ENCODE measurements around the gene ABTB2.
A peak's percentile ranks its signal among the peaks of the same experiment; 100 is the strongest.
"Not testable (repeated sequence)": the region's sequence is repeated elsewhere in the genome, so short reads cannot be mapped to it uniquely, and the experiment has no call there.

The ABTB2 gene

GRCh38 chr11:34234086-34234740, 123.6 kb downstream of the ABTB2 start:
- peak; percentile 80 for DNase-seq

- no peak for DNase-seq
These were observed 124.6 kb downstream of the ABTB2 start for GRCh38 chr11:34233215-34233614.

- DNase-seq: no peak
These were observed 125.0 kb downstream of the ABTB2 start for GRCh38 chr11:34232807-34233206.

DNA sequence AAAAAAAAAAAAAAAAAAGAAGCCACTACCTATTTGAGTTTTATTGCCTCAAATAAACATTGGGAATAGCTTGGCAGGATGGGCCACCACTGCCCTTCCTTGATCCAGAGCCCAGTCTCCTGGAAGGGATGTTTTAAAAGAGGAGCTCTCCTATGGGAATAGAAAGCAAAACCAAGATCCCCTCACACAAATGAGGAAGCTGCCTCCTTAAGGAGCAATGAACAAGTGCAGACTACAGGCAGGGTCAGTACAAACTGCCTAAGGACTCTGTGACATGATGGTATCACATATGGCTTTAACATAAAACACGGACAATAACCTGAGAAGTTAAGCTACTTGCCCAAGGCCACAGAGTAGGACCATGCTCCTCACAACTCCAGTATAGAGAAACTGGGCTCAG, 131.6 kb downstream of the ABTB2 start:
- no peak for DNase-seq

DNA sequence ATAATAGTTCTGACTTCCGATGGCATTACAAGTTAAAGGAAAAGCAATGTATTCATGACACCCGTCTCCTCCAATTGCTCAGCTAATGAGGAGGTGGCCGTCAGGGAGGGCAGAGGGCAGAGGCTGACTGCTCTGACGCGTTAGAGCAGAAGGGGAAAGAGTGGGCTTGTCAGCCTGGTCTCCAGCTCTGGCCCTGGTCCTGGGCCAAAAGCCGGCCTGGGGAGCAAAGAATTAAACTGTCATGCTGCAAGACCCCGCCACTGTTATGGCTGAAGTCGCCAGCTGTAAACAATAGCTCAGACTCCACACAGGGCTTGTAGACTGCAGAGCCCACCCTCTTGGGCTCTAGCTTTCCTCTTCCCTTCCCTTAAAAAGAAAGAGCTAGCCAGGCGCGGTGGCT, 132.7 kb downstream of the ABTB2 start:
- no peak for DNase-seq

- DNase-seq: no peak
These were observed 133.3 kb downstream of the ABTB2 start for GRCh38 chr11:34224434-34224966.

DNA sequence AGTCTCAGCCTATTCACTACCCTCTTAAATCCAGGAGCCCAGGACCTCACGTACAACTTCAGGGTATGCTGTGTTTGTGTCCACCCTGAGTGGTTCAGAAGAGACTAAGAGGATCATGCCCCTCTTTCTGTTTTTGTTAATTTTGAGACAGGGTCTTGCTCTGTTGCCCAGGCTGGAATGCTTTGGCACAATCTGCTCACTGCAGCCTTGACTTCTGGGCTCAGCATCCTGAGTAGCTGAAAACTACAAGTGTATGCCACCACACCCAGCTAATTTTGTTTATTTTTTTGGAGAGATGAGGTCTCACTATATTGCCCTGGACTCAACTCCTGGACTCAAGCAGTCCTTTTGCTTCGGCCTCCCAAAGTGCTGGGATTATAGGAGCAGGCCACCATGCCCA, 133.9 kb downstream of the ABTB2 start:
- no peak for DNase-seq

DNA sequence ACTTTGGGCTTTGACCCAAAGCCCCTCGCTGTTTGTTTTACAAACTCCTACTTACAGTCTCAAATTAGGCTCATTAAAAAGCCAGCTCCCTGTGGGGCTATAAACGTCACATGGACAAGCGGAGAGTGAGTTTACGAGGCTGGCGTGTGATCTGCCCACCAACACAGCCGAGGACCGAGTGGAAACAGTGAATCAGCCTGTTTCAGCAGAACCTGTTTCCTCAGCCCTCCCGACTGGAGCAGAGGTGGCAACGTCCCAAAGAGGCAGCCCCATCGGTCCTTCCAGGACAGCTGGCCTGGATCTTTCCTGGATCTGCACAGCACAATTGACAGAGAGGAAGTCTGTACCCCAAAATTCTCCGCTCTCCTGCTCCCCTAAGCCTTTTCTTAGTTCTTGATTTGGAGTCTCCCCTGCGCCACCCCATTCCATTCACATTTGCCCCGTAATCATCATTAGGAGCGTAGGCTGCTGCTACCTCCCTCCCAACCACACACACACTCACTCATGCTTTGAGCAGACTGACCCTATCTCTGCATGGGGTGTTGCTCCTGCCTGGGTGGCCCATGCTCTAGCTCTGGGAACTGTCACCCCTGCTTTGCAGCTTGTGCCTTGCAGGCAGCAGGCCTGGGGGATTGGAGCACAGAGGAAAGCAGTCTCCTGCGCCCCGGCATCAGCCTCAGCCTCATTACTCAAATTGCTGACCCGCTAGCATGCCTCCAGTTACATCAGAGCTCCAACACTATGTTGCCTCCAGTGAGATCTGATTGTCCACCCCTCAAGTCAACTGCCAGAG, 134.6 kb downstream of the ABTB2 start:
- DNase-seq: no peak

DNA sequence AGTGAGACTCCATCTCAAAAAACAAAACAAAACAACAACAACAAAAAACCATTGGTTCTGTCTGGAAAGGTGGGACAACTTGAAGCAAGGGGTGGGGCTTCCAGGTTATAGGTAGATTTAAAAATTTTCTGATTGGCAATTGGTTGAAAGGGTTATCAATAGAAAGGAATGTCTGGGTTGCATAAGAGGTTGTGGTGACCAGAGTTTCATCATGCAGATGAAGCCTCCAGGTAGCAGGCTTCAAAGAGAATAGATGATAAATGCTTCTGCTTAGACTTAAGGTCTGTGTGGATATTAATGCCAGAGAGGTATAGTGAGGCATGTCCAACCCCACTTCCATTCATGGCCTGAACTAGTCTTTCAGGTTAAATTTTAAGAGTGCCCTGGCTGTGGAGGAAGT, 135.8 kb downstream of the ABTB2 start:
- DNase-seq: no peak

GRCh38 chr11:34219941-34220370, 137.9 kb downstream of the ABTB2 start:
- no peak for DNase-seq

DNA sequence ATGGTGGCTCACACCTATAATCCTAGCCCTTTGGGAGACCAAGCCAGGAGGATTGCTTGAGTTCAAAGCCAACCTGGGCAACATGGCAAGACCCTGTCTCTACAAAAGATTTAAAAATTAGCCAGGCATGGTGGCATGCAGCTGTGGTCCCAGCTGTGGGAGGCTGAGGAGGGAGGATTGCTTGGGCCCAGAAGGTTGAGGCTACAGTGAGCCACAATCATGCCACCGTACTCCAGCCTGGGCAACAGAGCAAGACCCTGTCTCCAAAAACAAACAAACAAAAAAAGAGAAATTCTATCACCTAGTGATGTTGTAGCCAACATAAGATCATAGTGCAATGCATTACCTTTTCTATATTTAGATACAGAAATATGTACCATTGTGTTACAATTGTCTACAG, 138.5 kb downstream of the ABTB2 start:
- DNase-seq: no peak

- not testable (repeated sequence) for DNase-seq
These were observed 139.1 kb downstream of the ABTB2 start for GRCh38 chr11:34218756-34219155.

GRCh38 chr11:34218067-34218466, 139.7 kb downstream of the ABTB2 start:
- DNase-seq: no peak

GRCh38 chr11:34216706-34217105, 141.1 kb downstream of the ABTB2 start:
- DNase-seq: no peak

GRCh38 chr11:34215806-34216453, 141.9 kb downstream of the ABTB2 start:
- DNase-seq: no peak

- DNase-seq: peak; percentile 59
These were observed 142.6 kb downstream of the ABTB2 start for GRCh38 chr11:34214961-34215805.

DNA sequence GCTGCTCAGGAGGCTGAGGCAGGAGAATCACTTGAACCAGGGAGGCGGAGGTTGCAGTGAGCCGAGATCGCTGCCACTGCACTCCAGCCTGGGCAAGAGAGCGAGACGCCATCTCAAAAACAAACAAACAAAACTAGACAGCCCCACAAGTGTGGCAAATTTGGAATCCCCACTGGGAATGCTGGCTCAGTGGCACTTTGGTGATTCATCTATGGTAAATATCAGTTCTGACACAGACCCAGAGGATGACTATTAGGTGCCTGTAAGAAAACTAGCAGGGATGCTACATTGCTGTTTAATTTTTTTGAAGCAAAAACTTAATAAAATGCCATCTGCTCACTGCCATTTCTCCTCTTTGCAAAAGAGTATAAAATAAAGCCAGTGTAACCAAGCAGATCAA, 144.4 kb downstream of the ABTB2 start:
- no peak for DNase-seq

DNA sequence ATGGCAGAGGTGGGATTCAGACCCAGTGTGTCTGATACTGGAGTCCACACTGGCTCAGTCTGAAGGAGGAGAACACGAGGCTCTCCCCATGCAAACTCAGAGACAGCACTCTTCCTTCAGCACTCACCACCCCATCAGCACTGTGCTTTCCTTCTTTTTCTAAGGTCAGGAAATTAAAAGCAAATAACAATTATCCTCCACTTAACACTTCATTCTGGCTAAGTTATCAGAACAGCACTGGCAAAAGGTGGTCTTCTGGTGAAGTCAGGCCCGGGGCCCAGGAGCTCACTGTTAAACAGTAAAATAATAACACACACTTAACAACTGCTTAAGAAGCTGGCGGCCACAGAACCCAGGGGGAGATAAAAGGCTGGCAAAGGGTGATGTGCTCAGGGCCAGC, 145.2 kb downstream of the ABTB2 start:
- no peak for DNase-seq

- DNase-seq: no peak
These were observed 148.0 kb downstream of the ABTB2 start for GRCh38 chr11:34209809-34210208.

DNA sequence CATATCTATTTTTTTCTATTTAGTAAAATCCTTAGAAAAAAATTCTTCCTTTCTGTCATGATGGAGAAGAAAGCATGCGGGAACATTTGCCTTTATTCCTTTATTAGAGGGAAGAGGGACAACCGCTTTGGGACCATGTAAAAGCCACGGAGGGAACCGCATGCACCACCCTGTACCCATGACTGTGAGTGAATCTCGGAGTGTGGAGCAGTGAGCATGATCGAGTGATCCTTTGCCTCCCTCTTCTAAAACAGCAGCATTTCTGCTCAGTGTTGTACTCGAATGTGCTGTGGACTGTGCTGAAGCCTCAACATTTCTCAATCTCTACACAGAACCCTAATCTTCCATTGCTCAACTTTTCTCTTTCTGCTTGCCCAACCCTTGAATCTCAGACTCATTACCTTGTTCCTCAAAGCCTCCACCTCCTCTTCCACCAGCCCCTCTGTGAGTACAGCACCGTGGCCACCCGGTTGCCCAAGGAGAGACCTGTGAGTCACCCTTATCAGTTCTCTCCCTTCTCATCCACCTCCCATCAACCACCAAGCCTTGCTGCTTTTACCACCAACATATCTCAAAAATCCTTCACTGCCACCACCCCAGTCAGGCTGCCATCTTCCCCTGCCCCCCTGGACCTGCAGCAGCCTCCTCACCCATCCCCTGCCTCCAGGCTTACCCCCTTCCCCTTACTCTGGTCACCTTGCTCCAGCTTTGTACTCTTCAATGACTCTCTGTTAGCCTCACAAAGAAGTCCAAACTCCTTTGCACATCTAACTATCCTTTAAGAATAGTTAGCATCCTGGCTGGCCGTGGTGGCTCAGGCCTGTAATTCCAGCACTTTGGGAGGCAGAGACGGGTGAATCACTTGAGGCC, 149.3 kb downstream of the ABTB2 start:
- peak; percentile 7 for DNase-seq

DNA sequence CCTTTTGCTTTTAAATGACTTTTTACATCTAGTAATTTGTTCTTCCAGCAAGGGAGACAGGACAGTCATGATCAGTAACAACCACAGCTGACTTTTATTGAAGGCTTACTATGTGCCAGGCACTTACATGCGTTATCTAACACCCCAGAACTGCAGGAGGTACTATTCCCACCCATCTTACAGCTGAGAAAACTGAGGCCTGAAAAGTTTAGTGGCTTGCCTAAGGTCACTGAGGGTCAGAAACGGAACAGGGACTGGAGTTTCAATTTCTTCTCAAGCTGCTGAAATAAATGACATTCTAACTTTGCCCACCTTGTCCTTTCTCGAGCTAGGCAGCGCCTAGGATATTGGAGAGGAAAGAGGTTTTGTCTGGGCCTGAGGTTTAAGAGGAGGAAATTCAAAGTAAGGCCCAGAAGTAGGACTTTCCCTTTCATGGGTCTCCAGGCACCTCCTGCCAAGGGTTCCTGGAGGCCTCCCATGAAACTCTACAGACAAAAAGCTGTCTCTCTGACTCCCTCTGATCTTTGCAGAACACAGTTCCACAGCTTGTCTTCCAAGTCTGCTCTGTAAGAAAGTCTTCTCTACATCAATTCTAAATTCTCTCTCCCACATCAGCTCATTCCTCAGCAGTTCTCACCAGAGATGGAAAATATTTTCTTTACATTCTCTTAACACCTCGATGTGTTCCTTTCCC, 150.2 kb downstream of the ABTB2 start:
- DNase-seq: no peak

Data from activated CD4-positive, alpha-beta T cell treated with anti-CD3 and anti-CD28 coated beads, Interleukin-2, amount 50 U/mL, for 16 hours (primary cell).